GM18502 (cell line): Measurements from ENCODE around the gene GUCA1A.
"Not testable (repeated sequence)": the region's sequence is repeated elsewhere in the genome, so short reads cannot be mapped to it uniquely, and the experiment has no call there.

Experiments
- ATAC-seq: cut with Tn5 transposase; IDR thresholded peaks from one replicate; pipeline ENCODE4 v1.9.1; 2021; ENCODE audit warnings: mild to moderate bottlenecking; ENCODE audit not compliant: unreplicated experiment, poor library complexity

The GUCA1A gene

DNA sequence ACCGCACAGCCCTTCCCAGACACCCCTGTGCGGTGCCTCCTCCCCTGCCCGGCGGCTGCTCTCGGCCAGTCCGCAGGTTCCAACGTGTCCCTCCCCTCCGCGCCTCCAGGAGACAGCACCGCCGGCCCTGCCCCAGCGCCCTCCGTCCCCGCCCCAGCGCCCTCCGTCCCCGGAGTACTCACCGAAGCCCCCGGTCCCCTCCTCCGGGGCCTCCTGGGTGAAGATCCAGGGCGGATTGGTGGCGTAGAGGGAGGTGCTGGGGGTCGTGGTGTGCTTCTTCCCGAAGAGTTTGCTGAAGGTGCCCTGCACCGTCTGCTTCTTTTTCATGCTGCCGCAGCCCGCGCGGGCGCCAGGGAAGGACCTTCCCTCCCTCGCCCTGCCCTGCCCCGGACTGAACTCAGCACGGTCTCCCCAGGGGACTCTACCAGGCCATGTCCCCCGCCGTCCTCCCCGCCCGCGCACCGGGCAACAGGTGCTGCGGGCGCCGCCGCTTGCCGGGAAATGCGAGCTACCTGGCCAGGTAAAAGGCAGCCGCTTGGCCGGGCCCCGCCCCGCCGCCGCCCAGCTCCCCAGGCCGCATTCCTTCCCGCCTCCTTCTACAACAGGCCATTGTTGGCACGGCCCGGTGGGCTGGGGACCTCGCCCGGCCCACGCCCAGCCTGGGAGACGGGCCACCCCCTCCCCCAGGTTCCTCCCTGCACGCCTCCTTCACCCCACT, 30.9 kb upstream of the GUCA1A start, which contains the start of gene C6orf132:
Gene C6orf132 (minus strand): TSS at position 503 of the 718 bp plus-strand sequence. CDS start 176 bp downstream, at position 327.
- no peak for ATAC-seq

DNA sequence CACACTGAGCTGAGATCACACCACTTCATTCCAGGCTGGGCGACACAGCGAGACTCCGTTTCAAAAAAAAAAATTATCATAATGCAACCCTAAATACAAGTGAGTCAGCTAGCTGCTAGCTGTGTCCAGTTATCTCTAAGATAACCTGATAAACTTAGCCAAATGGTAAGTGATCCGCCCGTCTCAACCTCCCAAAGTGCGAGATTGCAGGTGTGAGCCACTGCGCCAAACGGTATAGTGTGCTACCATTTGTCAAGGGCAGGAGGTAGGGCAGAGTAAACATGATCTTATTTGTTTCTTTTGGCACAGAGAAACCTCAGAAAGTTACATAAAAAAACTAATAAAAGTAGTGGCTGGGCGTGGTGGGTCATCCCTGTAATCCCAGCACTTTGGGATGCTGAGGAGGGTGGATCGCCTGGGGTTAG, 26.0 kb upstream of the GUCA1A start:
- no peak for ATAC-seq

DNA sequence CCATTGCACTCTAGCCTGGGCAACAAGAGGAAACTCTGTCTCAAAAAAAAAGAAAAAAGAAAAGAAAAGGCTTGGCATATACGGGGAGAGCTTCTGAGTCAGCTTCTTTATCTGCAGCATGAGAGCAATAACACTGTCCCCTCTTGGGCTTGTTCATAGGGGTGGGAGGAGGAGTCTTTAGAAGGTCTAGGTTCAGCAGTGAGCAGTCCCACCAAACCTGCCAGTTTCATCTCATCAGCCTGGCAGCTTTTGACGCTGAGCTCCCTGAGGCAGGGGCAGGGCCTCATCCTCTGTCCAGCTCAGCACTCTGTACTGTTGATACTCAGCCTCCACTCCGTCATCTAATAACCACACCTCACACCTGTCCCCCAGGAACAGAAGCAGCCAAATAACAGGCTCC, 25.1 kb upstream of the GUCA1A start:
- ATAC-seq: no peak

DNA sequence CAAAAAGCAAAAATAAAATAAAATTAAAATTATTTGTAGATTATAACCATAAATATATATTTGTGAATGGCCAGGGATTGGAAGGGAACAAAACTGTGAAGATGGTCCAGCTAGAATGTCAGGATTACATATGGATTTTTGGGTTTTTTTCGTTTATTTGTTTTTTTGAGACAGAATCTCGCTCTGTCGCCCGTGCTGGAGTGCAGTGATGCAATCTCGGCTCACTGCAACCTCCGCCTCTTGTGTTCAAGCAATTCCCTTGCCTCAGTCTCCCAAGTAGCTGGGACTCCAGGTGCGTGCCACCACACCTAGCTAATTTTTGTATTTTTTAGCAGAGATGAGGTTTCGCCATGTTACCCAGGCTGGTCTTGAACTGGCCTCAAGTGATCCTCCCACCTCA, 22.9 kb upstream of the GUCA1A start:
- ATAC-seq: no peak

DNA sequence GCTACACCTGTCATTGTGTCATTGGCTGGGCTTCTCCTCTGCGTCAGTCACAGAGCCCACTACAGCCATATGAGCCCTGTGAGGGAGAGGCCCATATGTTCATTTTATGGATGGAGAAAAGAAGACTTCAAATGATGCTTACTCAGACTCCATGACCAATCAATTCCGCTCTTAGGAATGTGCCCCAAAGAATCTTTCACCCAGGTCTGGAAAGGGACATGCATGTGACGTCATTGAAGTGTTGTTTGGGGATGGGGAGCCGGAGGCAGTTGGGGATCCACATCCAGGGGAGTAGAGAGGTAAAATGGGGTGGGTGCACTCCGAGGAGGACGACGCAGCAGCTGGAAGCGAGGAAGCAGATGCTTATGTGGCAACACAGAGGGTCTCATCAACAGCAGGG, 21.1 kb upstream of the GUCA1A start:
- no peak for ATAC-seq

DNA sequence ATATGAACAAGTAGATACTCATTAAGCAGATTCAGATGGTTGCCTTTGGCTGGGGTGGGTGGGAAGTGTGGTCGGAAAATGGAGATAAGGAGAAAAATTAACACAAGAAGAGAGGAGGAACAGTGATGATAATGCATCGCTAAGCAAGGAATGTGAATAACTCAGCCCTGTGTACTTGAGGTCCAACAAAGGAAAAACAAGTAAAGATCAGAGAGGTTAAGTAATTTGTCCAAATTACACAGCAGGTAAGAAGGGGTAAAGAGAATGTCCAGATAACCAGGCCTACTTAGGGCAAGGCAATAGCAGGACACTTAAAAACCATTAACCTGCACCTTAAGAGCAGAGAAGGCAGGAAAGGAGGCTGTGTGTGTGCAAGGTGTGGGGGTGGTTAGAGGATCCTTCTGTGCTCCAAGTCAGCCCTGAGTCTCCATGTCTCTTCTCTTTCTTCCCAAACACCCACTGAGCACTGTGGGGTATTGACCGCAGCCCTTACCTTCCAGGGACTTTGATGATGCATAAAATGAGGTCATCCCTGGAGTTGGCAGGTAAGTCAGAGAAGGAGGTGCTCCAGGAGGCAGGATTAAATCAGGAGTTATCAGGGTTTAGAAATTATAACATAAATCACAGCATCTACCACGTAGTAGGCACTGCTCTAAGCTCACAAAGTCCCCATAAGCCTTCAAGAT, 20.5 kb upstream of the GUCA1A start:
- ATAC-seq: not testable (repeated sequence)

DNA sequence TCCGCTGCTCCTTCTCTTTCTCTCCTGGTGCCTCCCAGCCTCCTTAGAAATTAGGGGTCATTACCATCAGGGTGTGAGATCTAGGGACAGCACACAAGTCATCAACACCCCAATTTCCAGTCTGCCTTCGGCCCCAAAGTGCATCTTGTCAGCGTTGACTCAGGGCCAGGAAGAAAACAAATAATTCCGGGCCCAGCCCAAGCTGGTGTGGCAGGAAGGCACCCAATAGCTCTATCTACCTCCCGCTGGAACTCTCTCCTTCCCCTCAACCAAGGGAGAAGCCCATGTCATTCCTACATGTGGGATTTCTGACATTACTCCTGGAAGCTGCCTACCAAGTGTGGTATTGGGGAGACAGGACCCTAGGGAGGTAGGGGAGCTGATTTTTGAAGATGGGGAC, 19.2 kb upstream of the GUCA1A start:
- ATAC-seq: no peak

DNA sequence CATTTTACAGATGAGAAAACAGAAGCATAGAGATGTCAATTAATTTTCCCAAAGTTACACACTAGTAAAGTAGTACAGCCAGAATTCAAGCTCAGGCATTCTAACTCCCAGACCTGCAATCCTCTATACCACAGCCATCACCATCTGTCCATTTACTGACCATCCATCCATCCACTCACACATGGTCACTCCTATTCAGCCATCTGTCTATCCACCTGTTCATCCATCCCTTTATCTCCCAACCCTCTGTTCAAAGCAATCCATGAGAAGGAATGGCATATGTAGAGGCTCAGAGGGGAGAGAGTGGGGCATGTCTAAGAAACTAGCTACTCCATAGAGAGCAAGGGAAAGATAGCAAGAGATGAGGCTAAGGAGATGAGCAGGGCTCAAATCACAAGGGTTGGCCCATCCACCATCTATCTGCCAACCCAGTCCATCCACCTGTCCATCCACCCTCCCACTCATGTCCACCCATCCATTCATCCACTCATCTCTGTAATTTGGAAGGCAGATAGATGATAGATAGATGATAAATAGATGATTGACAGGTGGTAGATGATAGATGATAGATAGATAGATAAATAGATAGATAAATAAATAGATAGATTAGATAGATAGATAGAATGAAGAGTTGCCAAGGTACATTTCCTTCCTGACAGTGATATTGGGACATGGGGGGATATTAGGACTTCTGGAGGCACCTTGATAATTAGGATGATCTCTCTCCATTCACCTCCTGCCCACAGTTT, 18.5 kb upstream of the GUCA1A start:
- ATAC-seq: no peak

DNA sequence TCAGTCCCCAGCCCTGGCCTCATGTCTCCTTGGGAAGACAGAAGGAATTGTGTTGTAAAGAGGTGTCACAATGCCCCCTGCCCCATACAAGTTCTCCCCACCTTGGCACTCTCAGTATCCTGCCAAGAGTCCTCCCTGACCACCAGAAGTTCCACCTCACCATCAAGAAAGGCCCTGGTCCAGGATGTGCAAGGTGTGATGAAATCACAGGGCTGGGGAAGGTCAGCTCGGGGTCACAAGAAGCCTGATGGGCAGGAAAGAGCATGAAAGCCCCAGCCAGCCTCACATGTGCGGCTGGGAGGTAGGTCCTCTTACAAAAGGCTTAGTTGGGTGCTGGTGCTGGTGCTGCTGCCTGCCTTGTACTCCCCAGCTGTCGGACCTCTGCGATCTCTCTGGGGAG, 17.9 kb upstream of the GUCA1A start:
- no peak for ATAC-seq

DNA sequence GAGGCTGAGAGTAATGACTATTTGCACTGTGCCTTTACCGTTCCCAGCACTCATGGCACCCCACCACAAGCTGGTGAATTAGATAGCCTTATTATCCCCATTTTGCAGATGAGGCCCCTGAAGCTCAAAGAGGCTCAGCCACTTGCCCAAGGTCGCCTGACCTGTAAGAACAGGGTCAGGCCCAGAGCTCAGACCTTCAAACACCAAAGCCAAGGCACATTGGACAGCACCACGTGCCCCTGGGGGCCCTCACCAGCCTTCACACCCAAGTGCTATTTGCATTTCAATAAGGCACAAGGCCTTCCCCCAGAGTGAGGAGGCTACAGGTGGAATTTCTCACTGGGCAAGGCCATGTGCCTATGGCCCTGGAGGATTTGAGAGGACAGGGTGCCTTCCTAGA, 16.5 kb upstream of the GUCA1A start:
- ATAC-seq: no peak

DNA sequence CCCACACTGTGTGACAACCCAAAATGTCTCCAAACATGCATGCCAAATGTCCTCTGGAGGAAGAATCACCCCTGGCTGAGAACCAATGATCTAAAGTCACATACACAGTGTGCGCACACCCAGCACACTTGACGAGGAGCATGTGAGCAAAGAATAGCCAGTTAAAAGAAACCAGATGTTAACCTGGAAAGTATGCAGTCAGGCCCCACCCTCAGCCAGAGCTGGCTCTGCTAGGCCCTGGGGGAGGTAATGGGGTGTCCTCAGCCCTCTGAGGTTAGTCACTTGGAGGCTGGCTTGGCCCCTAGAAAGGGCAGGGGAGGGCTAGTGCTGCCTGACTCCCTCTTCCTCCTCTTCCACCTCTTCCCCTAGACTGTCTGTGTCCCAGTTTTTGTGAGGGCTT, 15.2 kb upstream of the GUCA1A start:
- no peak for ATAC-seq

DNA sequence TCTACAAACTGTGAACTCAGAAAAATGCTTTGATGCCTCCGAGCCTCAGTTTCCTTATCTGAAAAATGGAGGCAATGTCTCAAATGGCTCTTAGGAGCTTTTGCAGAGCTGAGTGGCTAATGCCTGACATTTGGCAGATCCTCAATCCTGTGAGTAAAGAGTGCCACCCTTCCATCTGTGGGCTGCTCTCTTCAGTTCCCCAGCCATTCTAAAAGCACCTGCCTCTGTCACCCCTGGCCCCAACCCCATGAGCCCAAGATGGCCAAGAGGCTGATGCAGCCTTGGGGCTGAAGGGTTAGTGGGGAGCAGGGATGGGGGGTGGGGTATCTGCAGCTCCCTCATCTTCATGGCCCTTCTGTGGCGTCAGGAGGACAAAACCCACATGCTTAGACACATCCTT, 14.5 kb upstream of the GUCA1A start:
- no peak for ATAC-seq

DNA sequence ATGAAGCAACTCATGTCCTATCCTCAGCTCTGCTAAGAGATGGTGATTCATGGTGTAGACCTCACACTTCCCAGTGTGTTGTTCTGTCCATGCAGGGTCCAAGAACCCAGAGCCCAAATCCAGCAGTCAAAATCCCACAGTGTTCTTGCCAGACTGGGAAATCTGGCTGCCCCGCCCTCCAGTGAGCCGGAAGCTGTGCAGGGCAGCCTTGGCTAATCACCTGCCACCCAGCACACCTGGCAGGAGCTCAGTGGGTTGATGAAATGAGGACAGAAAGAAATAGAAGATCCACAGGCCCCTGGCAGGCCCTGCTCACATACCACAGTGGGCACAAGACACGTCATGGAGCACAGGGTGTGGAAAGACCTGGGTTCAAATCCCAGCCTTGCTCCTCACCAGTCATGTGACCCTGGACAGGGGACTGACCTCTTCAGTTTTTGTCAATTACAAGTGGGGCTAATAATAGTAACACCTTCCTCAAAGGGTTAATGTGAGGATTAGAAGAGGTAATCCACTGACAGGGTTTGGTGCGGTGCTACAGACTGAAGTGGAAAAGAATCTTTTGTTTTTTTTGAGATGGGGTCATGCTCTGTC, 13.6 kb upstream of the GUCA1A start:
- no peak for ATAC-seq

DNA sequence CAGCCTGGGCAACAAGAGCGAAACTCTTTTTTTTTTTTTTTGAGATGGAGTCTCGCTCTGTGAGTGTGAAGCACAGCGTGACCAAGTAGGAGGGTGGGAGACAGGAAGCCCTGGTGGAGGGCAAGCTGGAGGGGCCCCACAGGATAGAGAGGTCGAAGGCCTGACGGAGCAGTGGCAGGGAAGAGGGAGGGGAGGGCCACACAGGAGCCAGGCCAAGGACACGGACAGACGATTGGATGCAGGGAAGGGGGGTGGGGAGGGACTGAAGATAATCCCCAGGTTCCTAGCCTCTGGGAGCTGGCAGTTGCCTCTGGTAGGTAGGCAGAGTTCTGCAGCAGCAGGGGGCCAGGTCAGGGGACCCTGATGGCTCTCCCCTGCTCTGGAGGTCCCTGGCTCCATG, 10.8 kb upstream of the GUCA1A start:
- ATAC-seq: no peak

DNA sequence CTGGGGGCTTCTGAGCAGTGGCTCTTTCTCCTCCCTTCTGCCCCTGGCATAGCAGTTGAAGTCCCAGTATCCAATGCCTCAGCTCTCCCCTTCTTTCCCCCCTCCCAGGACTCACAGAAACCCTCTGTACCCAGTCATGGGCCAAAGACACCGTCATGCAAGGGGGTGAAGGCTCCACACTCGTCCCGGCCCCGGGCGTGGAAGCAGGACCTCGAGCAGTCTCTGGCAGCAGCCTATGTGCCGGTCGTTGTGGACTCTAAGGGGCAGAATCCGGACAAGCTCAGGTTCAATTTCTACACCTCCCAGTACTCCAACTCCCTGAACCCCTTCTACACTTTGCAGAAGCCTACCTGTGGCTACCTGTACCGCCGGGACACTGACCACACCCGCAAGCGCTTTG, 10.4 kb upstream of the GUCA1A start:
- no peak for ATAC-seq

DNA sequence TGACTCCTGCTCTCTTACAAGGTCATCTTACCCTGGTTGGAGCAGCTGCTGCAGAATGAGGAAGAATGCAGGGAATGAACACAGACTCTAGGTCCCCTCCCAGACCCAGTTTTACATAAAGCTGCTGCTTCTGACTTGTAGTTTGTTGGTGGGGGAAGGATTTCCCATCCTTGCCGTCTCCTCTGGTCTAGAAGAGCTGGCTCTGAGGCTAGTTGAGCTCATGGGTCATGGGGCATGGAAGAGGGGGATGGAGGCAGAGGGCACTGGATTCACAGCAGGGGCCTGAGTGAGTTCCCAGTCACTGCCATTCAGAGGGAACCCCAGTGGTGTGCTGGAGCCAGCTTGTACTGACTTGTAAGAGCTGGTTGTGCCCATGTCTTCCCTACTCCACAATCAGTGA, 9.2 kb upstream of the GUCA1A start:
- no peak for ATAC-seq

DNA sequence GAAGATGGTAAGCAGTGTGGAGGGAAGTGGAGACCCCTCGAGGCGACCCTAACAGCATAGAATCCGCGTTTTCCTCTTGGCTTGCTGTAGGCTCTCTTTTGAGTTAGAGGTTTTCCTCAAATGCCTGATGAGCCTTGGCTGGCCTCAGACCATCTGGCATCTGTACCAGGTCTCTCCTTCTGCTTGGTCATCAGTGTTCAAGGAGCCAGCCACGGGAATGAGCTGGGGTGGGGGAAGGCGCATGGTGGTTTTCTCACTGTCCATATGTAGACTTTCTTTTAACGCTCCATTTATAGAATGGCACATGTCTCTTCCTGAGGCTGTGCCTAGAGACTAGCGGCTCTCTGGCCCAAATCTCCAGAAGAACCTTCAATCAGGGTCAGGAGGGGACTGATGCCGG, 8.1 kb upstream of the GUCA1A start:
- ATAC-seq: no peak

DNA sequence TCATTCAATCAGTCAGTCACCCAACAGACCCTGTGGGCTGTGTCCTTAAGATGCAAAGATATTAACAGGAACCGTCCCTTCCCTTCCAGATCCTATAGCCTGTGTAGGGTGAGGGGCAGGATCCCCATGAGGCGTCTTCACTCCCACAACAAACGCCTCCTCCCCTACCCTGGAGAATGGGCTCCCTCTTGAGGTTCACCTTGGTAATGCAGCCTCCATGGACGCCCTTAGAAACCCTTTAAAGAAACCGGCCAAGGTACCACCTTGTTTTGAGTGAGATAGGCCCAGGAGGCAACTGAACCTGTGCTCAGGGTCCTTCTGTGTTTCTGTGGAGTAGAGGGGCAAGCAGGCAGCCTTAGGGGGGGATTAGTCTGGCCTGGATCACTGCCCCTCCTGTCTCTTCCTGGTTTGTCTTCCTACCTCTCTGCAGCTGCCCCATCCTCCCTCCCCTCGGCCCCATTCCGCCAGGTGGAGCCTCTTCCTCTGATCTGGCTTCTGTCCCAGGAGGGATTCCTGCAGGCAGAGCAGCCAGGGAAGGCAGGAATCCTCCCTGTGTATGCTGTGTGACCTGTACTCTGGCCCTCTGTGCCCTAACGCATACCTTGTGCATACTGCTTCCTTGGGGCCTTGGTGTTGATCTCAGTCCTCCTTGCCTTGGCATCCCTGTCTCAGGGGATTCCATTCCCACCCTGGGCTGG, 6.6 kb upstream of the GUCA1A start:
- ATAC-seq: no peak

DNA sequence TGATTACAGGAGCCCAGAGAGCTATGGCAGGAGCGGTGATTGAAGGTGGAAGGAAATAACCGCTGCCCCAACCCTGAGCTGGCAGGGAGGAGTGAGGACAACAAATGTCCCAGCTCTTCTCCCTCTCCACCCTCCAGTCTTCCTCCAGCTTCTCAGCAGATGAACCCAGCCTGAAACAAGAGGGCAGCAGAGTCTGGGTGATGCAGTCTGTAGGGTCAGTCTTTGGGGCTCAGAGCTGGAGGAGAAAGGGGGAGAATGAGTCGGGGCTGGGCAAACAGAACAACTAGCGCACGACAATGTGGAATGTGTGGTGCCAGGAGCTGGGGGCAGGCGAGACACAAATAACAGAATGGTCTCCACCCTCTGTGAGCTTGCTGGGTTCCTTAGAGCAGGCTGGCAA, 4.5 kb upstream of the GUCA1A start:
- ATAC-seq: no peak

DNA sequence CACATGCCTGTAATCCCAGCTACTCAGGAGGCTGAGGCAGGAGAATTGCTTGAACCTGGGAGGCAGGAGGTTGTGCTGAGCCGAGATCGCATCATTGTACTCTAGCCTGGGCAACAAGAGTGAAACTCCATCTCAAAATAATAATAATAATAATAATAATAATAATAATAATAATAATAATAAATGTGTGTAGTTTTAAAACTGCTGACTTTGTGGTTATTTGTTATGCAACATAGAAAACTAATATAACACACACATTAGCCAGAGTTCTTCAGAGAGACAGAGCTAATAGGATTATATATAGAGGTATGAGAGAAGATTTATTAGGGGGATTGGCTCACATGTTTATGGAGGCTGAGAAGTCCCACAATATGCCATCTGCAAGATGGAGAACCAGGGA, 3.4 kb upstream of the GUCA1A start:
- not testable (repeated sequence) for ATAC-seq
